Lung (tissue), 12 donors: ENCODE results near the gene ODC1. TPM values are rescaled to one million over a fixed set of nuclear protein-coding genes. Genes with fewer than 3 reads are reported as not detected.

Source experiments
- ATAC-seq: fragments of 200-7000 bp; cut with Tn5 transposase; one replicate; pipeline ENCODE4 v1.9.1; 2020; ENCODE audit warnings: moderate number of reproducible peaks; ENCODE audit not compliant: insufficient read depth, low FRiP score
- DNase-seq, 3 donors: peaks; one replicate each; pipeline ENCODE4 v3.0.0-alpha.2; 2013 to 2017
- H3K27ac ChIP-seq, 2 donors: one replicate each; pipeline ENCODE4 v1.5.1; 2013; ENCODE audit warnings: mild to moderate bottlenecking in 2 of 2, moderate library complexity in 2 of 2, control low read depth in 1 of 2, inconsistent platforms in 1 of 2, low read depth in 1 of 2, low read length in 1 of 2
- H3K27me3 ChIP-seq, 3 donors: one replicate each; pipeline ENCODE4 v1.5.1; 2013; ENCODE audit warnings: low read length in 2 of 3; ENCODE audit not compliant: control insufficient read depth in 3 of 3, insufficient read depth in 3 of 3
- H3K36me3 ChIP-seq, 4 donors: one replicate each; pipeline ENCODE4 v1.5.1; 2013; ENCODE audit warnings: low read length in 4 of 4, mild to moderate bottlenecking in 1 of 4, moderate library complexity in 1 of 4; ENCODE audit not compliant: control insufficient read depth in 4 of 4, insufficient read depth in 4 of 4
- H3K4me1 ChIP-seq, 5 donors: one replicate each; pipeline ENCODE4 v1.5.1; 2013; ENCODE audit warnings: low read length in 5 of 5, mild to moderate bottlenecking in 2 of 5, moderate library complexity in 1 of 5; ENCODE audit not compliant: control insufficient read depth in 5 of 5, insufficient read depth in 5 of 5
- H3K4me3 ChIP-seq: one replicate; pipeline ENCODE4 v1.5.1; 2013; ENCODE audit warnings: mild to moderate bottlenecking, control low read depth, moderate library complexity
- H3K9ac ChIP-seq, 2 donors: one replicate each; pipeline ENCODE4 v1.5.1; 2013; ENCODE audit warnings: low read length in 2 of 2, control low read depth in 1 of 2; ENCODE audit not compliant: insufficient read depth in 1 of 2
- H3K9me3 ChIP-seq, 4 donors: one replicate each; pipeline ENCODE4 v1.5.1; 2013; ENCODE audit warnings: low read length in 3 of 4, mild to moderate bottlenecking in 1 of 4, moderate library complexity in 1 of 4; ENCODE audit not compliant: control insufficient read depth in 4 of 4, insufficient read depth in 3 of 4
- CTCF ChIP-seq: IDR thresholded peaks from 2 replicates; pipeline ENCODE4 v1.5.1; 2012; ENCODE audit warnings: mild to moderate bottlenecking; ENCODE audit errors: control extremely low read depth, extremely low read depth
- WGBS, 2 donors: extraction: QIAGEN DNeasy Blood & Tissue Kit; methylation state at CpG; one replicate each; pipeline ENCODE4 v1.1.7; 2013; 5-methylcytosine and 5-hydroxymethylcytosine counted together
- polyA plus RNA-seq, 2 donors: library from polyadenylated mRNA; stranded (reverse); fragments of 200-250 nt; gene quantifications; one replicate each; pipeline ENCODE4 v1.2.1, GENCODE V29; 2013
- total RNA-seq, 2 donors: library from RNA; depleted of rRNA in 1 of 2; stranded (reverse); fragments of >200 nt in 1 of 2; gene quantifications; one replicate each; pipeline ENCODE4 v1.2.1, GENCODE V29; 2014 to 2021
- donor health status: control.
- donor health status: control.
- donor health status: Bipolar disorder and iron deficiency.
- donor health status: healthy.
- donor health status: DM: yes; HTN: yes; CAD: no.

Gene ODC1
- total and polyA plus RNA-seq, 4 donors: 32.5 to 115 (median 75.4) TPM

GRCh38 chr2:10441948-10442347 is 6.2 kb downstream of the ODC1 start:
- 91 to 95% methylated on average over 8 of the region's 8 CpGs for WGBS, 2 donors

GRCh38 chr2:10440736-10441135 is 7.4 kb downstream of the ODC1 start:
- Histone ChIP-seq H3K27me3 (no peaks in the 10 kb centered on the region), H3K9me3 (no peaks in the 10 kb centered on the region), H3K27ac (no peak overlapping the region), H3K36me3 (peaks cover 25 to 37% (median 30%) of the 10 kb centered on the region in 4 donors), H3K9ac (no peak overlapping the region), H3K4me3 (no peak overlapping the region), H3K4me1 (no peaks in the 10 kb centered on the region)
- 85 to 91% methylated on average over 6 of the region's 6 CpGs for WGBS, 2 donors
- DNase-seq (no peak), ATAC-seq (no peak)
- no peak for TF ChIP-seq CTCF

More at GRCh38 chr2:10441948-10442347, 6.2 kb downstream of the ODC1 start:
- DNase-seq (no peak), ATAC-seq (no peak)
- no peak for TF ChIP-seq CTCF
- Histone ChIP-seq H3K36me3 (peaks cover 25 to 37% (median 30%) of the 10 kb centered on the region in 4 donors), H3K4me1 (peaks cover 0 to 6% (median 0%) of the 10 kb centered on the region in 5 donors), H3K9ac (no peak overlapping the region), H3K27me3 (no peaks in the 10 kb centered on the region), H3K4me3 (no peak overlapping the region), H3K27ac (no peak overlapping the region), H3K9me3 (no peaks in the 10 kb centered on the region)

GRCh38 chr2:10439971-10440370 is 8.2 kb downstream of the ODC1 start:
- H3K9me3 ChIP-seq: no peaks in the 10 kb centered on the region
- H3K4me1 ChIP-seq: peaks cover 0 to 3% (median 0%) of the 10 kb centered on the region in 5 donors
- DNase-seq (no peak), ATAC-seq (no peak)
- H3K9ac ChIP-seq: no peak overlapping the region
- H3K27ac ChIP-seq: no peak overlapping the region
- 93% methylated on average over 8 of the region's 8 CpGs for WGBS, 2 donors
- no peak for TF ChIP-seq CTCF
- H3K4me3 ChIP-seq: no peak overlapping the region
- no peaks in the 10 kb centered on the region for H3K27me3 ChIP-seq
- H3K36me3 ChIP-seq: peaks cover 25 to 37% (median 30%) of the 10 kb centered on the region in 4 donors
